Left ventricle myocardium inferior (tissue), 1 donor: ENCODE data around the gene TPD52L1. TPM values are rescaled to one million over a fixed set of nuclear protein-coding genes. Genes with fewer than 3 reads are reported as not detected.

ENCODE experiments used
- DNase-seq: peaks from one replicate; pipeline ENCODE4 v3.0.0-alpha.2; 2020
- H3K27ac ChIP-seq: fragments of 200-600 bp; replicated peaks from 2 replicates; pipeline ENCODE4 v1.8.0; 2021
- H3K27me3 ChIP-seq: fragments of 200-600 bp; 2 replicates; pipeline ENCODE4 v1.8.0; 2021; ENCODE audit warnings: low read depth
- H3K36me3 ChIP-seq: fragments of 200-600 bp; 2 replicates; pipeline ENCODE4 v1.8.0; 2021
- H3K4me1 ChIP-seq: fragments of 200-600 bp; 2 replicates; pipeline ENCODE4 v1.8.0; 2021
- H3K4me3 ChIP-seq: fragments of 200-600 bp; 2 replicates; pipeline ENCODE4 v1.8.0; 2021; ENCODE audit warnings: mild to moderate bottlenecking, moderate library complexity
- H3K9me3 ChIP-seq: fragments of 200-600 bp; replicated peaks from 2 replicates; pipeline ENCODE4 v1.8.0; 2021
- intact Hi-C: fragments of 100-400 bp; cut with micrococcal nuclease; formaldehyde crosslinking; loops from one replicate; pipeline ENCODE4 v1.11.0; 2022
- total RNA-seq: library from RNA; stranded (reverse); fragmentation: NEBNext Ultra II Directional; extraction: Animal tissue kit (Norgen Biotek cat#: 25700); gene quantifications from one replicate; pipeline ENCODE4 v1.2.1, GENCODE V29; 2021
- TF ChIP-seq, protein P1 (sequence below): fragments of 200-600 bp; IDR thresholded peaks from 2 replicates; pipeline ENCODE4 v1.8.0; 2021; ENCODE audit warnings: antibody characterized with exemption, mild to moderate bottlenecking, borderline replicate concordance
- donor health status: DM: no; HTN: yes; CAD: no; lungs with severe emphysema.

Gene TPD52L1
- total RNA-seq, 1 donor from 2014 or later, result 64.0 TPM

DNA sequence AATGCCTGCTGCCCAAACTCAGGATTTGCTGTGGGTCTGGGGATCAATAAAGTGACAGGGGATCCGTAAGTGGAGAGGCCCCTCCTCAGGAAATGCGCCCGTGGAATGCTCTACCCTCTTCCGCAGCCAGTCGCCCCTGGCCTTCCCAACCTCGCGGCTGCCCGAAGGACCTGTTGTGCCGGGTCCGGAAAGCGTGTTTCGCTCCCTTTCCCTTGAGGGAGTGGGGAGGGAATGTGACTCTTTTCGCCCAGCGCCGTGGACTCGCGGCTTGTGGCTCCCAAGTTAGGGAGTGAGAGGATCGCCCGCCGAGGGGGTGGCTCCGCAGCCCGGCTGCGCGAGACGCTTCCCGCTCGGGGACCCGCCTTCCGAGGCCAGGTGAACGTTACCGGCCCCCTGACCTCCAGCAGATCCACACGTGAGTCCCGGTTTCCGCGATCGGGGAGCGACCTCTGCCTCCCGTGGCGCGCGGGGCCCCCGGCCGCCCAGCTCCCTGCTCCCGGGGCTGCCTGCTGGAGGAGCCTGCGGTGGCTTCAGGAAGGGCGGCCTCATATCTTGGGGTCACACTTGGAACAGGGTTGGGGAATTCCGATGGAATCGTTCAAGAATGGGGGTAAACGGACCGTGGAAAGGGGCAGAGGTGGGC is 666 bp downstream of the TPD52L1 start:
- no peak for DNase-seq
- TF ChIP-seq, protein P1, sequence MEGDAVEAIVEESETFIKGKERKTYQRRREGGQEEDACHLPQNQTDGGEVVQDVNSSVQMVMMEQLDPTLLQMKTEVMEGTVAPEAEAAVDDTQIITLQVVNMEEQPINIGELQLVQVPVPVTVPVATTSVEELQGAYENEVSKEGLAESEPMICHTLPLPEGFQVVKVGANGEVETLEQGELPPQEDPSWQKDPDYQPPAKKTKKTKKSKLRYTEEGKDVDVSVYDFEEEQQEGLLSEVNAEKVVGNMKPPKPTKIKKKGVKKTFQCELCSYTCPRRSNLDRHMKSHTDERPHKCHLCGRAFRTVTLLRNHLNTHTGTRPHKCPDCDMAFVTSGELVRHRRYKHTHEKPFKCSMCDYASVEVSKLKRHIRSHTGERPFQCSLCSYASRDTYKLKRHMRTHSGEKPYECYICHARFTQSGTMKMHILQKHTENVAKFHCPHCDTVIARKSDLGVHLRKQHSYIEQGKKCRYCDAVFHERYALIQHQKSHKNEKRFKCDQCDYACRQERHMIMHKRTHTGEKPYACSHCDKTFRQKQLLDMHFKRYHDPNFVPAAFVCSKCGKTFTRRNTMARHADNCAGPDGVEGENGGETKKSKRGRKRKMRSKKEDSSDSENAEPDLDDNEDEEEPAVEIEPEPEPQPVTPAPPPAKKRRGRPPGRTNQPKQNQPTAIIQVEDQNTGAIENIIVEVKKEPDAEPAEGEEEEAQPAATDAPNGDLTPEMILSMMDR, result no peak
- Histone ChIP-seq H3K27ac (peak overlapping the region; percentile 74), H3K4me1 (peaks cover 38% of the 10 kb centered on the region), H3K4me3 (peak overlapping the region; percentile 82), H3K27me3 (no peaks in the 10 kb centered on the region), H3K9me3 (no peaks in the 10 kb centered on the region), H3K36me3 (no peaks in the 10 kb centered on the region)
- intact Hi-C loops, result loop anchor here (10.0 kb wide), 1 partner anchor 151 kb away; the partner anchor contains the start of gene HDDC2

DNA sequence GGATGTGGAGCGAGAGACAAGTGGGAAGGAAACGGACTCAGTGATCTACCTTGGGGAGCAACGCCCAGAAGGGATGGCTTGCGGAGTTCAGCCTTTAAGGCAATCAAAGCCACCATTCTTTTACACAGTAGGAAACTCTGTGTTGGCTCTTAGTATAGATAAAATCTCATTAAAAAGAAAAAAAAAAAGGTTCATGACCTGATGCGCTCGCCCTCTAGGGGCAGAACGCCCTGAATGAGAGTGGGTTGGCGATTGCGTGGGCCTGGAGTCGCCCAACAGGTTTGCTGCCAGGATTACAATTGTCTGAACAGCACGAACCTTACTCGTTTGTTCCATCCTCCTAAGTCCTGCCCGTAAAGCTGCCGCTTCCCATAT is 1.2 kb downstream of the TPD52L1 start:
- peak overlapping the region; percentile 82 for H3K4me3 ChIP-seq
- DNase-seq, result no peak
- peak overlapping the region; percentile 74 for H3K27ac ChIP-seq
- H3K27me3 ChIP-seq, result no peaks in the 10 kb centered on the region
- intact Hi-C loops, result loop anchor here (10.0 kb wide), 1 partner anchor 150 kb away; the partner anchor contains the start of gene HDDC2
- H3K9me3 ChIP-seq, result peaks cover 3% of the 10 kb centered on the region
- peaks cover 32% of the 10 kb centered on the region for H3K4me1 ChIP-seq
- no peaks in the 10 kb centered on the region for H3K36me3 ChIP-seq
- TF ChIP-seq, protein P1, result peak; percentile 19

DNA sequence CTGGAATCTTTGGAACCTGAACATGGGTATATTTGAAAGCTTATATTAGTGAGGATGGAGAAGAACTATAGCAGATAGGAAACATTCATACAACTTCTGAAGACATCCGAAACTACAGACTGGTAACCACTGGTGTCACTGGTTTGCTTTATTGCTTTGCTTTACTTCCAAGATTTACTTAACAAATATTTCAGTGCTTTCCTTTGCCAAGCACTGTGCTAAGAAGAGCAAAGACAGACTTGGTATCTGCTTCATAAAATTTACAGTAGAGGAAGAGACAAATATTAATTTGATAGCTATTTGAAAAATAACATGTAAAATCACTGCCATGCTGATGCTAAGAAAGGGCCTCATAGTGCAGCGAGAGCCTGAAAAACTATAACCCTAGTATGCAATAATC is 1.8 kb downstream of the TPD52L1 start:
- no peak for DNase-seq
- Histone ChIP-seq H3K9me3 (peaks cover 6% of the 10 kb centered on the region), H3K4me1 (peaks cover 27% of the 10 kb centered on the region), H3K36me3 (no peaks in the 10 kb centered on the region), H3K4me3 (no peak overlapping the region), H3K27ac (peak overlapping the region; percentile 74), H3K27me3 (no peaks in the 10 kb centered on the region)
- intact Hi-C loops, result loop anchor here (10.0 kb wide), 1 partner anchor 149 kb away; the partner anchor contains the start of gene HDDC2
- TF ChIP-seq, protein P1, result no peak

DNA sequence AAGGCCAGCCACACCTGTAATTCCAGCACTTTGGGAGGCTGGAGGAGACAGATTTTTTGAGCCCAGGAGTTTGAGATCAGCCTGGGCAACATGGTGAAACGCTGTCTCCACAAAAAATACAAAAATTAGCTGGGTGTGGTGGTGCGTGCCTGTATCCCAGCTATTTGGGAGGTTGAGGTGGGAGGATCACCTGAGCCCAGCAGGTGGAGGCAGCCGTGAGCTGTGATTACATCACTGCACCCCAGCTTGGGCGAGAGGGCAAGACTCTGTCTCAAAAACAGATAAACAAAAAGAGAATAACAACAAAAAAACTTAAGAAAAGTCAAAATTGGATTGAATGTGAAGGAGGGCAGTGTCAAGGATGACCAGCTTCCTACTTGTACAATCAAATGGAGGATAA is 2.9 kb downstream of the TPD52L1 start:
- intact Hi-C loops, result loop anchor here (10.0 kb wide), 1 partner anchor 148 kb away; the partner anchor contains the start of gene HDDC2
- no peak overlapping the region for H3K27ac ChIP-seq

DNA sequence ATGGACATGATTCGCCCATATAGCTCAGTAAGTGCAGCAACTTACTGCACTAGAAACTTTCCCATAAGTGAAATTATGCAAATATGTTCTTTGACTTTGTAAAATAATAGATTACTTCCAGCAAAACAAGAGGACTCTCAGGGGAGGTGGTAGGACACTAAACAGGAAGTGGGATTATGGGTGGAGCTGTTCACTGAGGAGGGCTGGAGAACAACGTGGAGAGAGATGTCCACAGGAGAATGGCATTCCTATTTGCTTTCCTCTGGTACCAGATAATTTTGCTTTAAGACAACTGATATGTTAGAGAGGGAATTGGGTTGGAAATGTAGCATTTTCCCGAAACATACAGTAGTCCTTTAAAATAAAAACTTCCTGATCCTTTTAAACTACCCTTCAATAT is 3.7 kb downstream of the TPD52L1 start:
- peaks cover 27% of the 10 kb centered on the region for H3K4me1 ChIP-seq
- H3K27me3 ChIP-seq, result no peaks in the 10 kb centered on the region
- no peaks in the 10 kb centered on the region for H3K36me3 ChIP-seq
- H3K9me3 ChIP-seq, result peaks cover 6% of the 10 kb centered on the region
- intact Hi-C loops, result loop anchor here (10.0 kb wide), 1 partner anchor 148 kb away; the partner anchor contains the start of gene HDDC2
- no peak overlapping the region for H3K27ac ChIP-seq
- no peak overlapping the region for H3K4me3 ChIP-seq
- DNase-seq, result no peak
- TF ChIP-seq, protein P1, result no peak

More for the DNA sequence above, 2.9 kb downstream of the TPD52L1 start:
- H3K36me3 ChIP-seq, result no peaks in the 10 kb centered on the region
- TF ChIP-seq, protein P1, result no peak
- H3K27me3 ChIP-seq, result no peaks in the 10 kb centered on the region
- peaks cover 27% of the 10 kb centered on the region for H3K4me1 ChIP-seq
- no peak overlapping the region for H3K4me3 ChIP-seq
- DNase-seq, result no peak
- H3K9me3 ChIP-seq, result peaks cover 6% of the 10 kb centered on the region
